ENCODE results near the gene THRB.
"Not testable (repeated sequence)": the region's sequence is repeated elsewhere in the genome, so short reads cannot be mapped to it uniquely, and the experiment has no call there.

THRB gene

GRCh38 chr3:24401090-24401810 lies 93.4 kb downstream of the THRB start:
- H3K4me3 Mint-ChIP-seq: no peak overlapping the region
- H3K4me1 Mint-ChIP-seq (ENCODE audit: low read depth): no peaks in the 10 kb centered on the region
- no peaks in the 10 kb centered on the region for H3K27me3 Mint-ChIP-seq
- H3K36me3 Mint-ChIP-seq (ENCODE audit: low read depth): no peaks in the 10 kb centered on the region
- no peak overlapping the region for H3K27ac Mint-ChIP-seq
- H3K9me3 Mint-ChIP-seq: no peaks in the 10 kb centered on the region

- no peaks in the 10 kb centered on the region for H3K4me1 Mint-ChIP-seq (ENCODE audit: low read depth)
- no peaks in the 10 kb centered on the region for H3K36me3 Mint-ChIP-seq (ENCODE audit: low read depth)
- H3K27ac Mint-ChIP-seq: no peak overlapping the region
- H3K27me3 Mint-ChIP-seq: no peaks in the 10 kb centered on the region
- no peak overlapping the region for H3K4me3 Mint-ChIP-seq
- no peaks in the 10 kb centered on the region for H3K9me3 Mint-ChIP-seq
Observed at GRCh38 chr3:24400450-24400849, 94.2 kb downstream of the THRB start.

GRCh38 chr3:24400015-24400414 lies 94.6 kb downstream of the THRB start:
- no peaks in the 10 kb centered on the region for H3K36me3 Mint-ChIP-seq (ENCODE audit: low read depth)
- no peak overlapping the region for H3K27ac Mint-ChIP-seq
- H3K27me3 Mint-ChIP-seq: no peaks in the 10 kb centered on the region
- H3K9me3 Mint-ChIP-seq: no peaks in the 10 kb centered on the region
- no peak overlapping the region for H3K4me3 Mint-ChIP-seq
- no peaks in the 10 kb centered on the region for H3K4me1 Mint-ChIP-seq (ENCODE audit: low read depth)

GRCh38 chr3:24399614-24400013 lies 95.0 kb downstream of the THRB start:
- no peaks in the 10 kb centered on the region for H3K36me3 Mint-ChIP-seq (ENCODE audit: low read depth)
- H3K27me3 Mint-ChIP-seq: no peaks in the 10 kb centered on the region
- H3K4me3 Mint-ChIP-seq: no peak overlapping the region
- H3K9me3 Mint-ChIP-seq: no peaks in the 10 kb centered on the region
- H3K4me1 Mint-ChIP-seq (ENCODE audit: low read depth): no peaks in the 10 kb centered on the region
- H3K27ac Mint-ChIP-seq: no peak overlapping the region

- not testable (repeated sequence) for H3K27ac Mint-ChIP-seq; H3K9me3 Mint-ChIP-seq; H3K27me3 Mint-ChIP-seq; H3K36me3 Mint-ChIP-seq (ENCODE audit: low read depth); H3K4me3 Mint-ChIP-seq; H3K4me1 Mint-ChIP-seq (ENCODE audit: low read depth)
Observed at GRCh38 chr3:24398712-24399111, 95.9 kb downstream of the THRB start.

- Mint-ChIP-seq H3K27ac (no peak overlapping the region), H3K9me3 (peaks cover 5% of the 10 kb centered on the region), H3K27me3 (no peaks in the 10 kb centered on the region), H3K4me3 (no peak overlapping the region), H3K4me1 (ENCODE audit: low read depth) (no peaks in the 10 kb centered on the region), H3K36me3 (ENCODE audit: low read depth) (no peaks in the 10 kb centered on the region)
Observed at GRCh38 chr3:24396338-24396737, 98.3 kb downstream of the THRB start.

- no peaks in the 10 kb centered on the region for H3K27me3 Mint-ChIP-seq
- peaks cover 7% of the 10 kb centered on the region for H3K9me3 Mint-ChIP-seq
- no peaks in the 10 kb centered on the region for H3K4me1 Mint-ChIP-seq (ENCODE audit: low read depth)
- no peak overlapping the region for H3K4me3 Mint-ChIP-seq
- H3K36me3 Mint-ChIP-seq (ENCODE audit: low read depth): no peaks in the 10 kb centered on the region
- no peak overlapping the region for H3K27ac Mint-ChIP-seq
Observed at GRCh38 chr3:24394754-24395153, 99.9 kb downstream of the THRB start.

- Mint-ChIP-seq H3K9me3 (peaks cover 7% of the 10 kb centered on the region), H3K4me1 (ENCODE audit: low read depth) (no peaks in the 10 kb centered on the region), H3K4me3 (no peak overlapping the region), H3K27ac (no peak overlapping the region), H3K27me3 (no peaks in the 10 kb centered on the region), H3K36me3 (ENCODE audit: low read depth) (no peaks in the 10 kb centered on the region)
Observed at GRCh38 chr3:24393316-24393715, 101.3 kb downstream of the THRB start.

- Mint-ChIP-seq H3K27ac (no peak overlapping the region), H3K4me1 (ENCODE audit: low read depth) (no peaks in the 10 kb centered on the region), H3K9me3 (peaks cover 7% of the 10 kb centered on the region), H3K36me3 (ENCODE audit: low read depth) (no peaks in the 10 kb centered on the region), H3K27me3 (no peaks in the 10 kb centered on the region), H3K4me3 (no peak overlapping the region)
Observed at GRCh38 chr3:24390169-24391130, 104.2 kb downstream of the THRB start.

- H3K4me3 Mint-ChIP-seq: no peak overlapping the region
- H3K27me3 Mint-ChIP-seq: no peaks in the 10 kb centered on the region
- H3K9me3 Mint-ChIP-seq: peaks cover 7% of the 10 kb centered on the region
- H3K4me1 Mint-ChIP-seq (ENCODE audit: low read depth): no peaks in the 10 kb centered on the region
- H3K36me3 Mint-ChIP-seq (ENCODE audit: low read depth): no peaks in the 10 kb centered on the region
- no peak overlapping the region for H3K27ac Mint-ChIP-seq
Observed at GRCh38 chr3:24389108-24390090, 105.3 kb downstream of the THRB start.

GRCh38 chr3:24388611-24389010 lies 106.0 kb downstream of the THRB start:
- Mint-ChIP-seq H3K36me3 (ENCODE audit: low read depth) (no peaks in the 10 kb centered on the region), H3K4me1 (ENCODE audit: low read depth) (no peaks in the 10 kb centered on the region), H3K4me3 (no peak overlapping the region), H3K27ac (no peak overlapping the region), H3K27me3 (no peaks in the 10 kb centered on the region), H3K9me3 (peaks cover 7% of the 10 kb centered on the region)

- Mint-ChIP-seq H3K27me3 (no peaks in the 10 kb centered on the region), H3K4me3 (no peak overlapping the region), H3K9me3 (peaks cover 7% of the 10 kb centered on the region), H3K36me3 (ENCODE audit: low read depth) (no peaks in the 10 kb centered on the region), H3K4me1 (ENCODE audit: low read depth) (no peaks in the 10 kb centered on the region), H3K27ac (no peak overlapping the region)
Observed at GRCh38 chr3:24388159-24388558, 106.5 kb downstream of the THRB start.

- H3K9me3 Mint-ChIP-seq: peaks cover 7% of the 10 kb centered on the region
Observed at GRCh38 chr3:24387493-24387892, 107.2 kb downstream of the THRB start.

GRCh38 chr3:24387000-24387399 lies 107.7 kb downstream of the THRB start:
- Mint-ChIP-seq H3K27me3 (no peaks in the 10 kb centered on the region), H3K4me1 (ENCODE audit: low read depth) (no peaks in the 10 kb centered on the region), H3K27ac (no peak overlapping the region), H3K36me3 (ENCODE audit: low read depth) (no peaks in the 10 kb centered on the region), H3K9me3 (peaks cover 7% of the 10 kb centered on the region), H3K4me3 (no peak overlapping the region)

More at GRCh38 chr3:24387493-24387892, 107.2 kb downstream of the THRB start:
- H3K27ac Mint-ChIP-seq: no peak overlapping the region
- H3K4me1 Mint-ChIP-seq (ENCODE audit: low read depth): no peaks in the 10 kb centered on the region
- H3K36me3 Mint-ChIP-seq (ENCODE audit: low read depth): no peaks in the 10 kb centered on the region
- no peaks in the 10 kb centered on the region for H3K27me3 Mint-ChIP-seq
- no peak overlapping the region for H3K4me3 Mint-ChIP-seq

Measured in stimulated activated naive CD8-positive, alpha-beta T cell treated with anti-CD3 and anti-CD28 coated beads, Interleukin-15, Interleukin-2, amounts not matched to agents 100 ng/mL and 50 ng/mL, for 24 hours (primary cell).